HEK293 (cell line): Measurements from ENCODE around the gene RRP15.
A peak's percentile ranks its signal among the peaks of the same experiment; 100 is the strongest.

Experiments
- BCL11A ChIP-seq: fragments of 450-650 bp; formaldehyde crosslinking; IDR thresholded peaks from 2 replicates; pipeline ENCODE4 v1.5.1; 2016; ENCODE audit warnings: low read depth, missing biosample characterization, missing genetic modification characterization
- BCL6B ChIP-seq: fragments of 450-650 bp; formaldehyde crosslinking; IDR thresholded peaks from 2 replicates; pipeline ENCODE4 v1.5.1; 2017; ENCODE audit warnings: missing biosample characterization, missing genetic modification characterization
- CTCF ChIP-seq: fragments of 450-650 bp; formaldehyde crosslinking; IDR thresholded peaks from 2 replicates; pipeline ENCODE4 v1.5.1; 2016; ENCODE audit warnings: missing biosample characterization, missing genetic modification characterization
- FEZF1 ChIP-seq: fragments of 450-650 bp; formaldehyde crosslinking; IDR thresholded peaks from 2 replicates; pipeline ENCODE4 v1.5.1; 2016; ENCODE audit warnings: missing biosample characterization, missing genetic modification characterization
- GLIS1 ChIP-seq: fragments of 450-650 bp; formaldehyde crosslinking; IDR thresholded peaks from 2 replicates; pipeline ENCODE4 v1.5.1; 2016; ENCODE audit warnings: missing biosample characterization, missing genetic modification characterization
- PRDM4 ChIP-seq: fragments of 450-650 bp; formaldehyde crosslinking; IDR thresholded peaks from 2 replicates; pipeline ENCODE4 v1.5.1; 2017; ENCODE audit warnings: missing biosample characterization, missing genetic modification characterization
- TRIM28 ChIP-seq: IDR thresholded peaks from 2 replicates; pipeline ENCODE4 v1.6.1; 2011; ENCODE audit warnings: low read length, control low read depth, borderline replicate concordance
- ZBTB1 ChIP-seq: fragments of 450-650 bp; formaldehyde crosslinking; IDR thresholded peaks from 2 replicates; pipeline ENCODE4 v1.5.1; 2016; ENCODE audit warnings: missing biosample characterization, missing genetic modification characterization
- ZBTB11 ChIP-seq: fragments of 450-650 bp; formaldehyde crosslinking; conservative IDR thresholded peaks from 2 replicates; pipeline ENCODE4 v1.5.1; 2016; ENCODE audit warnings: low read depth, missing biosample characterization, missing genetic modification characterization
- ZFHX2 ChIP-seq: fragments of 450-650 bp; formaldehyde crosslinking; conservative IDR thresholded peaks from 2 replicates; pipeline ENCODE4 v1.5.1; 2016; ENCODE audit warnings: missing biosample characterization, missing genetic modification characterization
- ZFP69B ChIP-seq: fragments of 450-650 bp; formaldehyde crosslinking; IDR thresholded peaks from 2 replicates; pipeline ENCODE4 v1.5.1; 2016; ENCODE audit warnings: missing biosample characterization, missing genetic modification characterization
- ZNF132 ChIP-seq: fragments of 450-650 bp; formaldehyde crosslinking; IDR thresholded peaks from 2 replicates; pipeline ENCODE4 v1.5.1; 2017; ENCODE audit warnings: missing biosample characterization, missing genetic modification characterization, borderline replicate concordance
- ZNF202 ChIP-seq: fragments of 450-650 bp; formaldehyde crosslinking; IDR thresholded peaks from 2 replicates; pipeline ENCODE4 v1.5.1; 2016; ENCODE audit warnings: missing biosample characterization, missing genetic modification characterization, borderline replicate concordance
- ZNF211 ChIP-seq: fragments of 450-650 bp; formaldehyde crosslinking; IDR thresholded peaks from 2 replicates; pipeline ENCODE4 v1.5.1; 2016; ENCODE audit warnings: low read depth, missing biosample characterization, missing genetic modification characterization
- ZNF280D ChIP-seq: fragments of 450-650 bp; formaldehyde crosslinking; IDR thresholded peaks from 2 replicates; pipeline ENCODE4 v1.5.1; 2016; ENCODE audit warnings: missing biosample characterization, missing genetic modification characterization
- ZNF311 ChIP-seq: fragments of 450-650 bp; formaldehyde crosslinking; IDR thresholded peaks from 2 replicates; pipeline ENCODE4 v1.5.1; 2017; ENCODE audit warnings: missing biosample characterization, missing genetic modification characterization, borderline replicate concordance
- ZNF354C ChIP-seq: fragments of 450-650 bp; formaldehyde crosslinking; IDR thresholded peaks from 2 replicates; pipeline ENCODE4 v1.5.1; 2016; ENCODE audit warnings: missing biosample characterization, missing genetic modification characterization, low read depth, borderline replicate concordance
- ZNF391 ChIP-seq: fragments of 450-650 bp; formaldehyde crosslinking; IDR thresholded peaks from 2 replicates; pipeline ENCODE4 v1.5.1; 2016; ENCODE audit warnings: low read depth, missing biosample characterization, missing genetic modification characterization, borderline replicate concordance
- ZNF664 ChIP-seq: fragments of 450-650 bp; formaldehyde crosslinking; IDR thresholded peaks from 2 replicates; pipeline ENCODE4 v1.5.1; 2016; ENCODE audit warnings: missing biosample characterization, missing genetic modification characterization
- ZNF692 ChIP-seq: fragments of 450-650 bp; formaldehyde crosslinking; IDR thresholded peaks from 2 replicates; pipeline ENCODE4 v1.5.1; 2016; ENCODE audit warnings: missing biosample characterization, missing genetic modification characterization
- ZNF707 ChIP-seq: fragments of 450-650 bp; formaldehyde crosslinking; IDR thresholded peaks from 2 replicates; pipeline ENCODE4 v1.5.1; 2016; ENCODE audit warnings: missing biosample characterization, missing genetic modification characterization
- ZNF843 ChIP-seq: fragments of 450-650 bp; formaldehyde crosslinking; IDR thresholded peaks from 2 replicates; pipeline ENCODE4 v1.5.1; 2016; ENCODE audit warnings: missing biosample characterization, missing genetic modification characterization
- ZSCAN4 ChIP-seq: fragments of 450-650 bp; formaldehyde crosslinking; IDR thresholded peaks from 2 replicates; pipeline ENCODE4 v1.5.1; 2017; ENCODE audit warnings: missing biosample characterization, missing genetic modification characterization
- ZXDB ChIP-seq: fragments of 450-650 bp; formaldehyde crosslinking; IDR thresholded peaks from 2 replicates; pipeline ENCODE4 v1.5.1; 2016; ENCODE audit warnings: missing biosample characterization, missing genetic modification characterization

The RRP15 gene

GRCh38 chr1:218344814-218345672, 60.0 kb downstream of the RRP15 start, which contains the start of gene TGFB2 (continued):
- TF ChIP-seq ZNF280D (tag by site-specific recombination), result no peak
- TF ChIP-seq ZNF311 (tag by site-specific recombination), result no peak
- no peak; the same call in 1 of the 2 replicates for TF ChIP-seq TRIM28
- TF ChIP-seq FEZF1 (tag by site-specific recombination), result peak; percentile 72
- TF ChIP-seq ZNF354C (tag by site-specific recombination), result no peak
- no peak for TF ChIP-seq GLIS1 (tag by site-specific recombination)
- TF ChIP-seq ZNF202 (tag by site-specific recombination), result no peak
- no peak for TF ChIP-seq PRDM4 (tag by site-specific recombination)
- no peak for TF ChIP-seq ZXDB (tag by site-specific recombination)
- no peak for TF ChIP-seq ZNF707 (tag by site-specific recombination)
- TF ChIP-seq CTCF (tag by site-specific recombination), result no peak; the same call in 1 of the 2 replicates
- no peak for TF ChIP-seq ZFP69B (tag by site-specific recombination)
- no peak for TF ChIP-seq ZNF664 (tag by site-specific recombination)
- TF ChIP-seq ZNF211, result no peak
- no peak for TF ChIP-seq ZNF391 (tag by site-specific recombination)
- TF ChIP-seq ZBTB11 (tag by site-specific recombination), result no peak
- TF ChIP-seq ZNF843 (tag by site-specific recombination), result 0 out of 2 replicates have a peak, but pooled peaks have one; percentile 18
- no peak for TF ChIP-seq BCL6B (tag by site-specific recombination)
- no peak for TF ChIP-seq ZFHX2
- no peak for TF ChIP-seq ZNF132
- no peak for TF ChIP-seq ZBTB1 (tag by site-specific recombination)
- TF ChIP-seq ZNF692 (tag by site-specific recombination), result no peak
- TF ChIP-seq ZSCAN4, result no peak
- no peak; the same call in 1 of the 2 replicates for TF ChIP-seq BCL11A (tag by site-specific recombination)
